HepG2 (cell line): ENCODE results near the gene COL18A1. TPM values are rescaled to one million over a fixed set of nuclear protein-coding genes. Genes with fewer than 3 reads are reported as not detected.

Source experiments
- ARNT ChIP-seq: fragments of 450-650 bp; IDR thresholded peaks from 2 replicates; pipeline ENCODE4 v1.6.1; 2017
- BATF2 ChIP-seq: sonication (generic); formaldehyde crosslinking; IDR thresholded peaks from 2 replicates; pipeline ENCODE4 v1.8.0; 2022; ENCODE audit warnings: mild to moderate bottlenecking, missing genetic modification reagents, moderate library complexity
- HOXD1 ChIP-seq: sonication (generic); formaldehyde crosslinking; IDR thresholded peaks from 2 replicates; pipeline ENCODE4 v1.5.0; 2020; ENCODE audit warnings: missing genetic modification reagents
- IKZF4 ChIP-seq: sonication (generic); formaldehyde crosslinking; IDR thresholded peaks from 2 replicates; pipeline ENCODE4 v1.5.1; 2020; ENCODE audit warnings: borderline replicate concordance, mild to moderate bottlenecking, low read depth, missing genetic modification reagents; ENCODE audit errors: not compliant biosample characterization
- JUND ChIP-seq: sonication (generic); formaldehyde crosslinking; IDR thresholded peaks from 2 replicates; pipeline ENCODE4 v1.8.0; 2022; ENCODE audit warnings: mild to moderate bottlenecking, missing genetic modification reagents
- KMT2A ChIP-seq: sonication (generic); formaldehyde crosslinking; IDR thresholded peaks from 2 replicates; pipeline ENCODE4 v1.4.0; 2020; ENCODE audit warnings: missing genetic modification reagents
- MED1 ChIP-seq: sonication (generic); formaldehyde crosslinking; IDR thresholded peaks from 2 replicates; pipeline ENCODE4 v1.4.0; 2020; ENCODE audit warnings: missing genetic modification reagents
- MZF1 ChIP-seq: sonication (generic); formaldehyde crosslinking; IDR thresholded peaks from 2 replicates; pipeline ENCODE4 v1.8.1; 2023; ENCODE audit warnings: mild to moderate bottlenecking, missing genetic modification reagents, borderline replicate concordance
- NFE2L2 ChIP-seq: fragments of 150-350 bp; IDR thresholded peaks from 2 replicates; pipeline ENCODE4 v1.6.1; 2014; ENCODE audit warnings: low read length
- NFKBIZ ChIP-seq: IDR thresholded peaks from 2 replicates; pipeline ENCODE4 v1.6.1; 2018; ENCODE audit warnings: missing genetic modification reagents, missing compliant biosample characterization
- NR2F1 ChIP-seq, 2 experiments: fragments of 450-650 bp in 1 of 2; formaldehyde crosslinking in 1 of 2; IDR thresholded peaks; 2 replicates each; pipeline versions ENCODE4 v1.5.0 to v1.6.1; 2016 to 2020; ENCODE audit warnings: mild to moderate bottlenecking in 1 of 2, missing compliant biosample characterization in 1 of 2, missing genetic modification reagents in 1 of 2, moderate library complexity in 1 of 2
- PHF8 ChIP-seq: sonication (generic); formaldehyde crosslinking; IDR thresholded peaks from 2 replicates; pipeline ENCODE4 v1.5.0; 2020; ENCODE audit warnings: missing genetic modification reagents
- POLR2AphosphoS5 ChIP-seq: IDR thresholded peaks from 2 replicates; pipeline ENCODE4 v1.6.1; 2012; ENCODE audit warnings: low read depth, low read length
- RARA ChIP-seq: IDR thresholded peaks from 2 replicates; pipeline ENCODE4 v1.6.1; 2016; ENCODE audit warnings: missing genetic modification reagents, missing compliant biosample characterization
- RFXANK ChIP-seq: IDR thresholded peaks from 2 replicates; pipeline ENCODE4 v1.6.1; 2016
- SALL1 ChIP-seq: sonication (generic); formaldehyde crosslinking; IDR thresholded peaks from 2 replicates; pipeline ENCODE4 v1.8.0; 2022; ENCODE audit warnings: mild to moderate bottlenecking, missing genetic modification reagents
- SIN3B ChIP-seq: fragments of 150-350 bp; IDR thresholded peaks from 2 replicates; pipeline ENCODE4 v1.6.1; 2014; ENCODE audit warnings: low read length
- SP5 ChIP-seq: IDR thresholded peaks from 2 replicates; pipeline ENCODE4 v1.6.1; 2016; ENCODE audit warnings: low read depth, borderline replicate concordance
- STAG1 ChIP-seq: sonication (generic); formaldehyde crosslinking; IDR thresholded peaks from 2 replicates; pipeline ENCODE4 v1.4.0; 2020; ENCODE audit warnings: missing genetic modification reagents
- SYNCRIP ChIP-seq: fragments of 200-400 bp; formaldehyde crosslinking; IDR thresholded peaks from 2 replicates; pipeline ENCODE4 v1.6.1; 2018; ENCODE audit warnings: mild to moderate bottlenecking, low read depth, low read length; ENCODE audit not compliant: insufficient read depth
- TARDBP ChIP-seq: sonication (generic); formaldehyde crosslinking; IDR thresholded peaks from 2 replicates; pipeline ENCODE4 v1.8.0; 2022; ENCODE audit warnings: mild to moderate bottlenecking, missing genetic modification reagents
- ZNF251 ChIP-seq: sonication (generic); formaldehyde crosslinking; IDR thresholded peaks from 2 replicates; pipeline ENCODE4 v1.9.0; 2021; ENCODE audit warnings: mild to moderate bottlenecking, missing genetic modification reagents
- ZNF280B ChIP-seq: sonication (generic); formaldehyde crosslinking; IDR thresholded peaks from 2 replicates; pipeline ENCODE4 v1.5.0; 2020; ENCODE audit warnings: missing genetic modification reagents, mild to moderate bottlenecking, borderline replicate concordance
- ZNF343 ChIP-seq: sonication (generic); formaldehyde crosslinking; IDR thresholded peaks from 2 replicates; pipeline ENCODE4 v1.4.0; 2020; ENCODE audit warnings: mild to moderate bottlenecking, missing genetic modification reagents
- ZNF354B ChIP-seq: sonication (generic); formaldehyde crosslinking; IDR thresholded peaks from 2 replicates; pipeline ENCODE4 v1.8.0; 2022; ENCODE audit warnings: mild to moderate bottlenecking, missing genetic modification reagents
- ZNF549 ChIP-seq: sonication (generic); formaldehyde crosslinking; IDR thresholded peaks from 2 replicates; pipeline ENCODE4 v1.5.0; 2020; ENCODE audit warnings: missing genetic modification reagents
- ZNF672 ChIP-seq: sonication (generic); formaldehyde crosslinking; IDR thresholded peaks from 2 replicates; pipeline ENCODE4 v1.8.1; 2022; ENCODE audit warnings: missing genetic modification reagents
- ZNF746 ChIP-seq: sonication (generic); formaldehyde crosslinking; IDR thresholded peaks from 2 replicates; pipeline ENCODE4 v1.8.0; 2022; ENCODE audit warnings: mild to moderate bottlenecking, missing genetic modification reagents
- ZNF761 ChIP-seq: sonication (generic); formaldehyde crosslinking; conservative IDR thresholded peaks from 2 replicates; pipeline ENCODE4 v1.4.0; 2020; ENCODE audit warnings: mild to moderate bottlenecking, missing genetic modification reagents
- ZNF768 ChIP-seq: sonication (generic); formaldehyde crosslinking; IDR thresholded peaks from 2 replicates; pipeline ENCODE4 v1.4.0; 2020; ENCODE audit warnings: missing genetic modification reagents
- ZSCAN25 ChIP-seq: sonication (generic); formaldehyde crosslinking; IDR thresholded peaks from 2 replicates; pipeline ENCODE4 v1.8.0; 2022; ENCODE audit warnings: mild to moderate bottlenecking, missing genetic modification reagents
- polyA plus RNA-seq, 8 experiments: library from polyadenylated mRNA; depleted of rRNA in 3 of 8; stranded (reverse) in 7 of 8; unstranded in 1 of 8; fragments of >200 nt; fragmentation: Illumina TruSeq in 4 of 8; extraction: Trizol in 4 of 8; gene quantifications; 2 replicates each; pipeline versions ENCODE4 v1.2.1 to v1.2.3, GENCODE V29; 2011 to 2016; ENCODE audit warnings: low read depth in 4 of 8, missing spikeins in 1 of 8, mixed read lengths in 1 of 8; ENCODE audit not compliant: insufficient read depth in 1 of 8
- total RNA-seq, 5 experiments: library from RNA; depleted of rRNA; stranded (reverse); fragments of >200 nt; fragmentation: Illumina TruSeq; extraction: Trizol; gene quantifications; 2 replicates each; pipeline ENCODE4 v1.2.3, GENCODE V29; 2016; ENCODE audit warnings: low read depth in 1 of 5

Gene COL18A1
- total and polyA plus RNA-seq, 2 of the 13 experiments (the other 11 are each of a cell fraction or from before 2014, with no cell fraction given) = 79.0 to 102 TPM

GRCh38 chr21:45427331-45428271 lies 22.6 kb downstream of the COL18A1 start (continued):
- TF ChIP-seq ZNF354B (CRISPR knock-in tag) (no peak), MZF1 (CRISPR knock-in tag) (no peak; the same call in 1 of the 2 replicates), RFXANK (CRISPR knock-in tag) (no peak), ZNF768 (CRISPR knock-in tag) (peak; percentile 76), NR2F1 (CRISPR knock-in tag; IDR thresholded peaks at IDR 0.05) (peak; percentile 61 to 71; a peak in 3 of 4 replicates), ZNF549 (CRISPR knock-in tag) (no peak), SYNCRIP (no peak), TARDBP (peak; percentile 74; the same call in 1 of the 2 replicates), SIN3B (no peak), IKZF4 (CRISPR knock-in tag) (no peak), KMT2A (CRISPR knock-in tag) (peak; percentile 87), ZNF761 (CRISPR knock-in tag) (0 out of 2 replicates have a peak, but pooled peaks have one; percentile 21), JUND (CRISPR knock-in tag) (peak; percentile 94), ZNF280B (CRISPR knock-in tag) (peak; percentile 28; the same call in 1 of the 2 replicates), RARA (peak; percentile 84), ZNF746 (CRISPR knock-in tag) (peak; percentile 96), NFE2L2 (no peak), PHF8 (CRISPR knock-in tag) (peak; percentile 53; the same call in 1 of the 2 replicates), ZSCAN25 (peak; percentile 91; the same call in 1 of the 2 replicates), ZNF251 (no peak), STAG1 (peak; percentile 38), NFKBIZ (CRISPR knock-in tag) (0 out of 2 replicates have a peak, but pooled peaks have one; percentile 39), ZNF672 (CRISPR knock-in tag) (no peak), BATF2 (CRISPR knock-in tag) (peak; percentile 86; the same call in 1 of the 2 replicates), POLR2AphosphoS5 (no peak), SP5 (CRISPR knock-in tag) (peak; percentile 76), SALL1 (CRISPR knock-in tag) (peak; percentile 94), HOXD1 (CRISPR knock-in tag) (0 out of 2 replicates have a peak, but pooled peaks have one; percentile 51), ARNT (no peak), MED1 (CRISPR knock-in tag) (peak; percentile 97; the same call in 1 of the 2 replicates), ZNF343 (CRISPR knock-in tag) (peak; percentile 69; the same call in 1 of the 2 replicates)
